Measurements from ENCODE around the gene PPIL1. TPM values are rescaled to one million over a fixed set of nuclear protein-coding genes. Genes with fewer than 3 reads are reported as not detected.
"Not testable (repeated sequence)": the region's sequence is repeated elsewhere in the genome, so short reads cannot be mapped to it uniquely, and the experiment has no call there.

The PPIL1 gene
- 20.4 and 20.7 TPM in 2 replicates for total RNA-seq

DNA sequence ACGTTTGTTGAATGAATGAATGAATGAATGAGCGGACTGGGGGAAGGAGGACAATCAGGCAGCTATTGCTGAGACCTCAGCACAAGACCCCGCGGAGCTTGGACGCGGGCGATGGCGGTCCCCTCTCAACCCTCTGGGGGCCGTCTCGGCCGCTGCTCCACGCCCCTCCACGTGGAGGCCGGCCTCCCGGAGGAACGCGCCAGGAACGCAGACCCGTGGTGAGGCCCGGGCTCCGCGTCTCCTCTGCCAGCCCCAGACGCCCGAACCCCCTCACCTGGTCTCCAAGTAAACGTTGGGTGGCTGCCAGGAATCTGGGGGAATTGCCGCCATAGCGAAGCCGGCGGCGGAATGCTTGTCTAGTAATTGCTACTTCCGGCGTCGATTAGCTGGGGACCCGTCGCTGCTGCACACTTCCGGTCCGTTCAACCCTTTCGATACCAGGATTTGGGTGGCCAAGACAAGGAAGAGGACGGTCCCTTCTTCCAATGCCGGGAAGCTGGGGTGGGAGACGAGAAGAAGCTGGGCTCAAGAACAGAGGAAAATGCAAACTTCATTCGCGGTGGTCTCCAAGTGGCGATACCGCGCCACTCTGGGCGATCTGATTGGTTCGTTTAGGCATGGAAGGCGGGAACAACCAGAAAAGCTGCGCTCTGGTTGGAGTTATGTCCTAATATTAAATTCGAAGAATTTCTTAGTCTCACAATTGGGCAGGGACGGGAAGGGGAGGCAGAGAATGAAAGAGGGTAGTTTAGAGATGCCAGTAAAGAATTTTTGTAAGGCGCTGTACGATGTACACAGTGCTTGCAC lies at the start of gene PPIL1:
Gene PPIL1 (minus strand): TSS at position 361 of the 807 bp plus-strand sequence. CDS start 31 bp downstream, at position 330.
- peak; percentile 90 to 91 for DNase-seq (ENCODE audit: low read depth in 2 of 2)

DNA sequence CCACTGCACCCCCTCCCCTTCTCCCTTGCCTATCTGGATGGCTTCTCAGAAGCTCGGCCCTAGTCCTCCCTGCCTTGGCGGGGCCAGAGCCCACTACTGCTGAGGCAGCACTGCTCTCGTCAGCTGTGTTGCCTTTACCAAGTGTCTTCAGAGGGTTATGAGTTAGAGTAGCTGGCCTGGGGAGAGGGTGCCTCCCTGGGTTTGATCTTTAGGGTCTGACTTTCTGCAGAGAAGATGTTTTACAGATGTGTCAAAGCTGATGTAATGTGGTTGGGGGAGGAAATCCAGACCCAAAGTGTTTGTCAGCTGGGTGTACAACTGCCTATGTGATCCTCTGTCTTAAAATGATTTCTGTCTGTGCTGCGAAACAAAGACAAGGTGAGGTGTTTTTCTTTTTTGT lies 49.5 kb upstream of the PPIL1 start:
- DNase-seq (ENCODE audit: low read depth in 2 of 2): no peak

DNA sequence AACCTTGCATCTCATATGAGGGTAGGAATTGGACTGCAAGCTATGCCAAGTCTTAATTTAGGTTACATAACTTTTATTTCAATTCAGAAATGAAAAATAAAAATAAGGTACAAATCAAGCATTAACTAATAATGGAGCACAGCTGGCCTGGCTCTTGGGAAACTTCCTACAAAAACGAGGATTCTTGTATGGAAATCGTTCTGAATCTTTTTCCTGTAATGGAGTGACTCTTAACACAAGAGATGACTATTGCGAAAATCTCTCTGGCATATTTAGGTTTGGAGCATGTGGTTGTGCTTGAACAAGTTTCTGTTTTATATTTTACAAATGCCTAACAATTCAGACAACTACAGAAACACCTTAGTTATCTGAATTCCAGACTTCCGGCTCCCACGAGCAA lies 45.9 kb upstream of the PPIL1 start:
- DNase-seq (ENCODE audit: low read depth in 2 of 2): no peak

DNA sequence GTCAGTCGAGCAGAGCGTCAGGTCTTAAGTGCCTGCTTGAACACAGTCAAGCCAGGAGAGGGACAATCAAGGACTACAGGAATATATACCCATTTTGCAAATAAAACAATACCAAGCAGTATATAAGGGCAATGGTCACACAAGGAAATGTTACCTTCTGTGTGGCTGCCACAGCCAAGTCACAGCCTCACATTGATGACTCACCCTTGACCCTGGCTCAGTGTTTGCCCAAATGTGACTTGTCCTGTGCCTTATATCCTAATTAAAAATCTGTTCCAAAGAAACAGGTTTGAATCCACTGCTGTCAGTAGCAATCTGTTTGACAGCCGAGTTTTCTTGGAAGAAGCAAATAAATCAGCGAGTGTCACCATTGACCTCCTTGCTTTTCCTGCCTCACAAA lies 45.4 kb upstream of the PPIL1 start:
- DNase-seq (ENCODE audit: low read depth in 2 of 2): no peak

DNA sequence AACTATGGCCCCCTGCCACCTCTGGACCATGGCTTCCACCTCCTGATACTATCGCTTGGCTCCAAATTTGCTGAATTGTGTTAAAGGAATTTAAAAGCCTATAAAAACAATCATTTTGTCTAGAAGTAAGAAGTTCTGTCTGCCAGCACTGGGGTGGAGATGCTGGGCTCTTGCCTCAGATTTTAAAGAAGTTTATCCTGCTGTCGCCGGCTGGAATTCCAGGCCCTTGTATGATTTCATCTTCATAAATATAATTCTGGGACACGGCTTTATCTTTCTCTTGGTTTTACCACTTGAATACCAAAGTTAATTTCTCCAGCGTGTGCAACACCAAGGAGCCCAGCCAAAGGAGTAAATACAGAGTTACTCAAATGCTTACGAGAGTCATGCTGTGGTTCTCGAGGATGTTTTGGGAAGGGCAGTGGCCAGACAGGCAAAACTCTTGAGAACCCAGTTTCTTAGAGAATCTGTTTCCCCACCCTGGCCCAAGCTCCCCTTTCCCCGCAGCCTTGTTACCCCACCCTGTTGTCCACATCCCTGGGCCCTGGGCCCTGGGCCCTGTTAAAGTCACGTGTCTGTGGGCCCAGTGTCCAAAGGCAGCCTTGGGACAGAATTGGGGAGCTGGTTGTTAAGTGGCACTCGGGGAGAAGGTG lies 43.1 kb upstream of the PPIL1 start:
- no peak for DNase-seq (ENCODE audit: low read depth in 2 of 2)

DNA sequence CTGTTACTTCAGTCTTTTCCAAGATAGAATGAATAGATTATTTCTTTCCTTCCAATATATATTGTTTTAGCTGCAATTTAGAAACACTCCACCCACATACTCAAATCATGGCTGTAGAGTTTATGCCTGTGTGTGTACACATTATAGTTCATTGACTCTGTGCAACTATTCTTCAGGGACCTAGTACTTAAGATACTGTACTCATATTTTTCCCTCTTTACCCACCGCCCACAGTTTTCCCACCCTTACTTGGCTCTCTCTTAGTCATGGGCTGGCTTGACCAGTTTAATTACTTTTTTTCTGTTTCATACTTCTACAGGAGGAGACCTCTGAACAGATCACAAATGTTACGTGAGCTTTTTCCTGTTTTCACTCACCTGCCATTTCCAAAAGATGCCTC lies 41.5 kb upstream of the PPIL1 start:
- no peak for DNase-seq (ENCODE audit: low read depth in 2 of 2)

DNA sequence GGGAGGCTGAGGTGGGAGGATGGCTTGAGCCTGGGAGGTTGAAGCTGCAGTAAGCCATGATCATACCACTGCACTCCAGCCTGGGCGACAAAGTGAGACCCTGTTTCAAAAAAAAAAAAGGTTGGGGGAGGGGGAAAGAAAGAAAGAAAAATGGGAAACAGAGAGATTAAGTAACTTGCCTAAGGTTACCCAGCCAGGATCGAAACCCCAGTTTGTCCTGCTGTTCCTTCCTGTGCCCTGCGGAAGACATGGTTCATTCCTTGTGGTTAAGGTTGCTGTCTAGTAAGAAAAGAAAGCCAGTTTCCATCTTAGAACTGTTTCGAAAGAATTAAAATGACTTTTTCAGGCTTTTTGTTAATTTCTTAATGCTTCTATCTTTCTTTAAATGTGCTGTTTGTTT lies 41.0 kb upstream of the PPIL1 start:
- no peak for DNase-seq (ENCODE audit: low read depth in 2 of 2)

DNA sequence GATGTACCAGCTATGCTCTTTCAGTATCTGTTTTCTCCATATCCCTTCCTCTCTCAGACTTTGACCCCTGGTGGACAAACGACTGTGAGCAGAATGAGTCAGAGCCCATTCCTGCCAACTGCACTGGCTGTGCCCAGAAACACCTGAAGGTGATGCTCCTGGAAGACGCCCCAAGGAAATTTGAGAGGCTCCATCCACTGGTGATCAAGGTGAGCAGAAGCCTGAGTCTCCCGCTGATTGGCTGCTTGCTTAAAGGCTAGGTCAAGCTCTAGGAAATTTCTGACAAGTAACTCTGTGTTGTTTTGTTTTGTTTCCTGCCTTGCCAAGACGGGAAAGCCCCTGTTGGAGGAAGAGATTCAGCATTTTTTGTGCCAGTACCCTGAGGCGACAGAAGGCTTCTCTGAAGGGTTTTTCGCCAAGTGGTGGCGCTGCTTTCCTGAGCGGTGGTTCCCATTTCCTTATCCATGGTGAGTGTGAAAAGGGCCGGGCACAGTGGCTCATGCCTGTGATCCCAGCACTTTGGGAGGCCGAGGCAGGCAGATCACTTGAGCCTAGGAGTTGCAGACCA lies 39.7 kb upstream of the PPIL1 start:
- peak; percentile 68 to 73 for DNase-seq (ENCODE audit: low read depth in 2 of 2)

DNA sequence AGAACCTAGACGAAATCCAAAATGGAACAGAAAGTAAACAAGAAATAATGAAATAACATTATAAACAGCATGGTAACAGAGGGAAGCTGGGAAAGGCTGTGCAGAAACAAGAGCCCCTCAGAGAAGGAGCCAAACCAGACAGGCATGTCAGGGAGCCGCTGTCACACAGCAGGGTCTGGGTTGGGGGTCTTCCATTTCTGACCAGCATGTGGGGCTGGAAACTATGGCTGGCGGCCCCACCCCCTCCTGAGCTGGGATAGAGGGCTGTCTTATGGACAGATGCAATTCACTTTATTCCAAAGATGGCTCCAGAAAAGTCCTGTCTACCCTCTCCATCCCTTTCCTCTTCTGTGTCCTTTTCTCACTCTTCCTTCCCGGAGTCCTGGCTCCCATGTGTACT lies 38.5 kb upstream of the PPIL1 start:
- no peak for DNase-seq (ENCODE audit: low read depth in 2 of 2)

DNA sequence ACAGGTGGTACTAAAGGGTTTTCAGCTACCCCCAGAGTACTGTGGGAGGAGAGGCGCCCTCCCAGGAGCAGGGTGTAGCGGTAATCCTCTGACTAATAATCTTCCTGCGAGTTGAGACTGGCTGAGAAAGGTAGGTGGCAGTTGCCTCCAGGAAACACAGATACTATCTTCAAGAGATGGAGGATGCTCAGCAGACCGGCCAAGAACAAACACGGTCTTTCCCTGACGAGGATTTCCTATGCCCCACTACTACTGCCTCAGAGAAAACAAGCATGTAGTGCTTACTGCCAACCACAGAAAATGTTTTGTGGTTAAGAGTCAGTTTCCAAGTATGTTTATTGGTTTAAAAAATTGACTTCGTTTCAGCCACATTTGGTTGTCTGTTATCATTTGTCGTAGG lies 38.0 kb upstream of the PPIL1 start:
- peak in 1 of 2 donors; percentile 58 for DNase-seq (ENCODE audit: low read depth in 2 of 2)

DNA sequence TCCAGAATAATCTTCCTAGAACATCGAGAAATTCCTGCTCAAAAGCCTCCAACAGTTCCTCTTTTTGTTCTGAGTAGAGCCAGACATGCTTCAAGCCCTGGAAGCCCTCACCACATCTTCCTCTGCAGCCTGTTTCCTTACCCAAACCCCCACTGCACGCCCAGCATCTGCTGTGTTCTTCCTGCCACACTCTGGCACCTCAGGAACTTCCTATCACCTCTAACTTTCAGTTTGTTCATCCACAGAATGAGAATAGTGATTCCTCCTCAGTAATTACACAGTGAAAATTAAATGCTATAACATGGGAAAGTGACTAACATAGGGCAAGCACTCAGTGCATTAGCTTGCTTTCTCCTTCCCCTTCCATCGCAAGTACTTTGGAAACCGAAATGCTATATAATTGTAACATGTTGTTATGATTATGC lies 37.4 kb upstream of the PPIL1 start:
- DNase-seq (ENCODE audit: low read depth in 2 of 2): peak in 1 of 2 donors; percentile 52

DNA sequence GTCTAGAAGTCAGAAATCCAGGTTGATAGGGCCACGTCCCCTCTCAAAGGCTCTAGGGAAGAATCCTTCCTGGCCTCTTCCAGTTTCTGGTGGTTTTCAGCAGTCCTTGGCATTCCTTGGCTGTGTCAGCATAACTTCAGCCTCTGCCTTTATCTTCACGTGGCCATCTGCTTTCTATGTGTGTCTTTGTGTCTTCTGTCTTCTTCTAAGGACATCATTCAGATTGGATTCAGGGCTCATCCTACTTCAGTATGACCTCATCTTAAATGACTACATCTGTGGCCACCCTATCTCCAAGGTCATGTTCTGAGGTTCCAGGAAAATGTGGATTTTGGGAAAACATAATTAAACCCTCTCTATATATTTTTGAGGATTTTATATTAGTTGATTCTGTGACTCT lies 34.1 kb upstream of the PPIL1 start:
- no peak for DNase-seq (ENCODE audit: low read depth in 2 of 2)

DNA sequence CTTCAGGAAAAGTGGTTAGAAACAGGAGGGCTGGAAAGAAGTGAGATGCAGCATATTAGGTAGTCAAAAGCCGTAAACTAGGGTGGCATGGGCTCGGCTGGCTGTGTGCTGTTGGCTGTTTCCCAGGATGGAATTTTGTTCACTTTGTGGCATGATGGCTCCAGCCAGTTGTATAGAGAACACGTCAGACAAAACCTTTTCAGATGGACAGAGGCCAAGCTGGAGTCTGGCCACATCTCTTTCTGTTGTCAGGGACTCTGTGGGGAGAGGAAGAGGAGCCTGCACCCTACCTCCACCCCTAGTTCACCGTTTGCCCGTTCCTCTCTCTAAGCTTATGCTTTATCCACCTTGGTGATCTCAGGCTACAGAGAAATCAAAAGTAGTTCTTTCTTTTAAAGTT lies 33.2 kb upstream of the PPIL1 start:
- DNase-seq (ENCODE audit: low read depth in 2 of 2): peak; percentile 37 to 86

DNA sequence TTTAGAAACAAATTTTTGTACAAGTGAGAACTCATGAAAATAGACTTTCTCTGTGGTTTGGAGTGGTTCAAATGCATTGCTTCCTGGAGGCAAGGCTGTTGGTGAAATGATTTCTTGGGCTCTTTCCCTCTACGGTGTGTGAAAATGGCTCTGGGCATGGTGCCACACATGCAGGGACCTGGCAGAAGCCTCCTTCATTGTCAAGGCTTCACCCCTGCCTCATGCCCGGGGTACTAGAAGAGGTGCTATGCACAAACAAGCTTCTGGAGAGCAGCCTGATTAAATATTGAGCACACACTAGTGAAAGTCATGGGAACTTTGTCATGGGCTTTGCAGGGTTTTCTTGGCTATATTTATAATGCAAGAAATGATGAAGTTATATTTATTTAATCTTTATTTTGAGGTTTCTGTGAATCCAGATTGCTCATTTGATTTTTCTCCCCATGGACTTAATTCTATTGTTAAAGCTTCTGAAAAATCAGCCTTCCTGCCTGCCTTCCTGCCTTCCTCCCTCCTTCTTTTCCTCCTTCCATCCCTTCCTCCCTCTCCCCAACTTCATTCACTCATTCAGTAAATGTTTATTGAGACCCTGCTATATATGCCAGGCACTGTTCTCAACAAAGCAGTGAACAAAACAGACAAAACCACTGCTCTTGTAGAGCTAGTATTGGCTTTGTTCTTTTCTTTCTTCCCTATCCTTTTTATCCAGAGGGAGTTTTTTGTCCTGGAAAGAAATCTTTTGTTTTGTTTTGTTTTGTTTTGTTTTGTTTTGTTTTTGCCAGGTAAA lies 32.1 kb upstream of the PPIL1 start:
- peak; percentile 16 to 51 for DNase-seq (ENCODE audit: low read depth in 2 of 2)

DNA sequence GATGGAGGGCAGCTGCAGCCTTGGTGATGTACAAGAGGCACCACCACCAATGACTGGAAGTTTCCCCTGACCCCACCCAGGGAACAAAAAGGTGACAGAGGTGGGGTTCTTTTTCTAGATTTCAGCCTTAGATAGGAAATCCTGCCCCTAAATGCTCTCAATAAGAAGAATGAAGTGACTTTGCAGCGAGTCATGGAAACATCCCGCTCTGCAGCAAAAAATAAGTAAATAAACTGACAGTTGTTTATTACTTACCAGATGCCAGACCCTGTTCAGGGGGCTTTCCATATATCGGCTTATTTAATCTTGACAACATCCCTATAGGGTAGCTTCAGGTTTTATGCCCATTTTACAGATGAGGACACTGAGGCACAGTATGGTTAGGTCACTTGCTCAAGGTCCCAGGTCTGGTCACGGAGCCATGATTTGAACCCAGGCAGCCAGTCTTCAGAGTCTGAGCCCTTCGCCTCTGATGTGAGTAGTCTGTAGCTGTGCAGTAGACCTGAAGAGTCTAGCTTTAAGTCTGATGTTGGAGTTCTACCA lies 30.3 kb upstream of the PPIL1 start:
- no peak for DNase-seq (ENCODE audit: low read depth in 2 of 2)

DNA sequence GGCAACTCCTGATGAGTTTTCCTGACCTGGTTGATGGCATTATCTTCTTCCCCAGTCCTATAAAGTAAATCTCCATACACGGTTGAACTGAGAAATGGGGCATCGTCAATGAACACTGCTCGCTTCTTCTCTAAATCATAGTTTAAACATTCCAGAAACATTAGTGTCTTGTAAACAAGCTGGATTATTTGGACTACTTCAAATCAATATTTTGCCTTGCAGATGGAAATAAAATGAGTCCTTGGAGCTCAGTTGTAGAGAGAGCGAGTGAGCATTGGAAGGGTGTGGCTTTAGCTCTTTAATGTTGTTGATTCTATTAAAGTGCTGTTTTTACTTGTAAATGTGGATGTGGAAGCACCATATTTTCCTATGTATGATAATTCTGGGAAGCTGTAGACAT lies 29.5 kb upstream of the PPIL1 start:
- DNase-seq (ENCODE audit: low read depth in 2 of 2): no peak

DNA sequence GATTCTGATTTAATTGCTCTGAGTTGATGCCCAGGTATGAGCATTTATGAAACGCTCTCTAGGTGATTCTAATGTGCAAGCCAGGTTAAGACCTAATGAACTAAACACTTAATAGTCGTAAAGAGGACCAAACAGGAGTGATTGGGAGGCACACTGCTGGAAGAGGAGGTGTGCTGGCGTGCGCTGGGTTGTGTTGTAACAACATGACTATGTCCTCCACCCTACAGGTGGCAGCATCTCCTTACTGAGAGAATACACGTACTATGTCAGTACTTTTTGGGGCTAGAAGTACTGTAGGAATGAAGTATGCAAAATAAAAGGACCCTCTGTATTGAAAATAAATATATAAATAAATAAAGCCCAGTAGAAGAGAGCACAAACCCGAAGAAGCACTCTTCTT lies 23.0 kb upstream of the PPIL1 start:
- peak; percentile 20 to 40 for DNase-seq (ENCODE audit: low read depth in 2 of 2)

DNA sequence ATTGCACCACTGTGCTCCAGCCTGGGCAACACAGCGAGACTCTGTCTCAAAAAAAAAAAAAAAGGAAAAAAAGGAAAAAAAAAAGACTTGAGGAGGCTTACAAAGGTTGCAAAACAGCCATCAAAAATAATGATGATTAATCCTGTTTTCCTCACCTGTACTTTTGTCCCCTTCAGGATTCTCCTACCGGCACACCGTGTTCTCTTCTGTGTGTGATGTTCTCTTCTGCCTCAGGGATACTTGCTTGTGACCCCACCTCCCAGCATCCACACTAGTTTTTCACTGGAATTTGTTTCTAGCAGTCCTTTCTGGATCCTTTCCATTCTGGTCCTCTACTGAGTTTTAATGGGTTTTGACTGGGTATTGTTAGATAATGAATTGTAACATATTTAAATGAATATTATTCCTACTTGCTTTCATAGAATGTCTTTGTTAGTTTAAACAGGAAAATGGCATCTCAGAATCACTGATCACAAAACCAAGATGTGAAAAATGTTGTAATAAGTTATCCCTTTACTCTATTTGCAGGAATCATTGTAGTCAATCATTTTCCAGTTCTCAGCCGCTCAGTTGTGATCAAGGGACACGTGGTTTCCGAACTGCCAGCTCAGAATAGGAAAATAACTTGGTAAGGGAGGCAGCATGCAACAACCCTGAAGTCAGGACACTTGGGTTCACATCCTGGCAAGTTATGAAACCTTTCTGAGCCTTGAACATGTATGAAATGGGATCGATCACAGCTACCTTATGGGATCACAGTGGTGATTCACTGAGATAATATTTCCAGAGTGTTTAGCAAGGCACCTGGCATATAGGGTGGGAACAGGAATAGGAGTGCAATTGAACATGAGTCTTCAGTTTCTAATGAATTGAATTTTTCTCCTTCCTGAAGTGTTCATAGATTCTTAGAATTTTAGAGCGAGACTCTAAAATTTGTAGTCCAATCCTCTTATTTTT lies 19.7 kb upstream of the PPIL1 start:
- DNase-seq (ENCODE audit: low read depth in 2 of 2): no peak

DNA sequence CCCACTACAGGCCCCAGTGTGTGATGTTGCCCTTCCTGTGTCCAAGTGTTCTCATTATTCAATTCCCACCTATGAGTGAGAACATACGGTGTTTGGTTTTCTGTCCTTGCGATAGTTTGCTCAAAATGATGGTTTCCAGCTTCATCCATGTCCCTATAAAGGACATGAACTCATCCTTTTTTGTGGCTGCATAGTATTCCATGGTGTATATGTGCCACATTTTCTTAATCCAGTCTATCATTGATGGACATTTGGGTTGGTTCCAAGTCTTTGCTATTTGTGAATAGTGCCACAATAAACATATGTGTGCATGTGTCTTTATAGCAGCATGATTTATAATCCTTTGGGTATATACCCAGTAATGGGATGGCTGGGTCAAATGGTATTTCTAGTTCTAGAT lies 16.6 kb upstream of the PPIL1 start:
- not testable (repeated sequence) for DNase-seq (ENCODE audit: low read depth in 2 of 2)

DNA sequence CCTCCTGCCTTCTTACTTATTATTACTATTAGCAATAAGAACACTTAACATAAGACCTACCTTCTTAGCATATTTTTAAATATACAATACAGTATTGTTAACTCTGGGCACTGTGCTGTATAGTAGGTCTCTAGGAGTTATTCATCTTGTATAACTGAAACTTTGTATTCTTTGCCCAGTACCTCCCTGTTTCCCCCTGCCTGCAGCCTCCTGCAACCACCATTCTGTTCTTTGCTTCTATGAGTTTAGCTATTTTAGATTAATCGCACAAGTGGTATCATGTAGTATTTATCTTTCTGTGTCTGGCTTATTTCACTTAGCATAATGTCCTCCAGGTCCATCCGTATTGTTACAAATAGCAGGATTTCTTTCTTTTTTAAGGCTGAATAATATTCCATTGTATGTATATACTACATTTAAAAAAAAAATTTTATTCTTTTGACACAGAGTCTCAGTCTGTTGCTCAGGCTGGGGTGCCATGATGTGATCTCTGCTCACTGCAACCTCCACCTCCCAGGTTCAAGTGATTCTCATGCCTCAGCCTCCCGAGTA lies 15.6 kb upstream of the PPIL1 start:
- no peak for DNase-seq (ENCODE audit: low read depth in 2 of 2)
